Prostate gland (tissue), 2 donors: ENCODE measurements around the gene LCN15. TPM values are rescaled to one million over a fixed set of nuclear protein-coding genes. Genes with fewer than 3 reads are reported as not detected.
"Not testable (repeated sequence)": the region's sequence is repeated elsewhere in the genome, so short reads cannot be mapped to it uniquely, and the experiment has no call there.

ENCODE experiments used
- DNase-seq: peaks from one replicate; pipeline ENCODE4 v3.0.0-alpha.2; 2019; ENCODE audit warnings: low spot score
- H3K27ac ChIP-seq, 2 donors: fragments of 200-600 bp; sonication (generic); 2 replicates each; pipeline ENCODE4 v1.5.1; 2017 to 2019
- H3K27me3 ChIP-seq: fragments of 200-600 bp; sonication (generic); replicated peaks from 2 replicates; pipeline ENCODE4 v1.5.1; 2019; ENCODE audit not compliant: insufficient read depth
- H3K36me3 ChIP-seq, 2 donors: fragments of 200-600 bp; sonication (generic); 1 replicate in 1 of 2; 2 replicates in 1 of 2; pipeline versions ENCODE4 v1.5.1 to v1.8.1; 2017 to 2019
- H3K4me1 ChIP-seq: fragments of 200-600 bp; sonication (generic); replicated peaks from 2 replicates; pipeline ENCODE4 v1.5.1; 2019
- H3K4me3 ChIP-seq, 2 donors: fragments of 200-600 bp; sonication (generic); 2 replicates each; pipeline ENCODE4 v1.5.1; 2017 to 2019
- H3K9me3 ChIP-seq: fragments of 200-600 bp; sonication (generic); 2 replicates; pipeline ENCODE4 v1.5.1; 2017
- CTCF ChIP-seq, 4 experiments: fragments of 200-600 bp in 2 of 4; fragments of 450-650 bp in 2 of 4; sonication (generic) in 2 of 4; IDR thresholded peaks; 1 replicate in 3 of 4; 2 replicates in 1 of 4; pipeline ENCODE4 v1.5.1; 2016 to 2019; ENCODE audit warnings: antibody characterized with exemption in 4 of 4, mild to moderate bottlenecking in 2 of 4, moderate library complexity in 2 of 4
- POLR2A ChIP-seq: fragments of 450-650 bp; IDR thresholded peaks from one replicate; pipeline ENCODE4 v1.6.1; 2016; ENCODE audit warnings: antibody characterized with exemption, mild to moderate bottlenecking
- POLR2AphosphoS5 ChIP-seq: sonication (generic); formaldehyde crosslinking; IDR thresholded peaks from one replicate; pipeline ENCODE4 v1.6.1; 2017; ENCODE audit warnings: antibody characterized with exemption
- WGBS: methylation state at CpG from one replicate; pipeline ENCODE4 v1.1.5; 2018; 5-methylcytosine and 5-hydroxymethylcytosine counted together
- intact Hi-C: fragments of 100-400 bp; cut with DNase I; formaldehyde crosslinking; loops from one replicate; pipeline ENCODE4 v1.14.2; 2022
- microRNA-seq: library from miRNA; unstranded; fragments of <30 nt; microRNA quantifications from one replicate; pipeline ENCODE4, GENCODE V29; 2016
- small RNA-seq, 2 donors: library from RNA; depleted of rRNA; stranded (forward); fragments of <200 nt; gene quantifications; one replicate each; pipeline ENCODE3, GENCODE V24; 2016
- total RNA-seq, 2 donors: library from RNA; depleted of rRNA; stranded (reverse); fragments of >200 nt; gene quantifications; one replicate each; pipeline ENCODE4 v1.1.0, GENCODE V29; 2016

Gene LCN15
- total RNA-seq, 2 donors from 2014 or later, result 0.40 TPM; not detected in 1

DNA sequence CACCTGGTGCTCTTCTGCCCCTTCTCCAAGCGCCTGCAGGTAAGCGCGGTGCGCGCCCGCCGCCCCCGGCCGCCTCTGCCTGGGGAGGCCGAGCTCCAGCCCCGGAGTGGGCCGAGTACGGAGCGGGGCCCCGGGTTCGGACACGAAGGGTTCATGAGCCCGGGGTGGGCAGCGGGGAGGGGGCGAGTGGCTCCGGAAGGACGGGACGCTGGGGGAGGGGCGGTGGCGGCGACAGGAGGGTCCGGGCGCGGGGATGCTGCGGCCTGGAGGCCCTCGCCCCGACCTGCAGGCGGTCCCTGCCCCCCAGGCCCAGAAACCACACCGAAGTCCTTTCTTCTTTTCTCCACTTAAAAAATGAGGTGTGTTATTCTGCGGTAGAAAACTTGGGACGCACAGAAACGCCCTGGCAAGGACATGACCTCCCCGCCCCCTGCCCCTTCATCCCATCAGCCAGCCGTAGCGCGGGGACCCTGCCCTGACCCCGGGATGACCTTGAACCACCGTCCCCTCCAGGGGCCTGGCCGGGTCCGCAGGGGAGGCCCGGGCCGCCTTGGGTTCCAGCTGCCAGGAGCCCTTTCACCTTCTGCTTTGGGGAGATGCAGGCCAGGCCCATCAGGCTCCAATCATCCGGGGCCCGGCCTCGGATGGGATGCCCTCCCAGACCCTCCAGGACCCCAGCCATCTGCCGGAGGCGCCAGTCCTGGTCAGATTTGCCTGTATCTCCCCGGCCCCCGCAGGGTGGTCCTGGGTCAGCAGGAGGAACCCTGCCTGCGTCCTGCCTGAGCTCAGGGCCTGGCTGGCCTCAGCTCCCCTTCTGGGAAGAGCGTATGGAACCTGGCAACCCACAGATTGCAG lies 51.4 kb downstream of the LCN15 start:
- TF ChIP-seq CTCF (IDR thresholded peaks at IDR 0.05) (no peak), POLR2A (no peak), POLR2AphosphoS5 (no peak)
- WGBS, result 11% methylated on average over 40 of the region's 56 CpGs
- intact Hi-C loops, result no loop called here
- DNase-seq, result no peak
- Histone ChIP-seq H3K4me3 (peak overlapping the region; percentile 38 to 57), H3K9me3 (no peaks in the 10 kb centered on the region), H3K4me1 (peaks cover 6% of the 10 kb centered on the region), H3K27ac (peak overlapping the region; percentile 45 to 51), H3K27me3 (no peaks in the 10 kb centered on the region), H3K36me3 (no peaks in the 10 kb centered on the region)

DNA sequence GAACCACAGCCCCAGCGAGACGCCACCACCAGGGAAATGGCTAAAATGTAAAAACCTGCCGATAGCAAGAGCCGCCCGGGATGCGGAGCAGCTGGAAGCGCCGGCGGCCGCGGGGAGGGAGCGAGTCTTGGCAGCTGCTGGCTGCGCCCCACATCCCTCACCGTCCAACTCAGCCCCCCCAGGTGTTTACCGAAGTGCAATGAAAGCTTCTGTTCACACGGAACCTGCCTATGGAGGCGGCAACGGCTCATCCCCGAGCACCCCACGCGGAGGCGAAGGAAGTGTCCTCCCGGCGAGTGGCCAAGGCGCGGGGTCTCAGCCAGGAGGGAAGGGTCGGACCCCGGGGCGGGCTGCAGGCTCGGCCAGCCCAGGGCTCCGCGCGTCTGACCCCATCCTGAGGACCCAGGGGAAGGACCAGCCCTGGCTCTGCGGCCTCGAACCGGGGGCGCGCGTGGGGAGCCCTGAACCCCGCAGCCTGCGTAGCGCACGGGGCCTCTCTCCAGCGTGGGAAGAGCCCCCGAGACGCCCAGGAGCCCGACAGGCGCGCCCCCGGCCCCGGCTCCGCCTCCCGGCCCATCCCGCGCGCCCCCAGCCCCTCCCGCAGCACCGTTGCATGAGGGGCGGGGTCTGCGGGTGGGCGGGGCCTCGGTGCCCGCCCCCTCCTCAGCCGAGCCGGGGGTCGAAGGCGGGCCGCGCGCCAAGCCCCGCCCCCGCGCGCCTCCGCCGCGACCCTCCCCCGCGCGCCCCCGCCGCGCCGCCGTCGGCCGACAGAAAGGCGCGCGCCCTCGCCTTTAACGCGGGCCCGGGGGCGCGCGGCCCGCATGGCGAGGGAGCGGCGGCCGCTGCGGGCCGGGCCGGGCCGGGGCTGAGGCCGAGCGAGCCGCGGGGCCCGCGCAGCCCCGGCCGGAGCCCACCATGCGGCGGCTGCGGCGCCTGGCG lies 52.3 kb downstream of the LCN15 start, which contains the start of gene DIPK1B:
TSS of gene DIPK1B (plus strand) at position 822 of the 939 bp plus-strand sequence. CDS start at position 916, 94 bp downstream.
- H3K4me3 ChIP-seq, result peak within 1 kb of the TSS; percentile 38 to 57
- no peaks in the 10 kb centered on the region for H3K9me3 ChIP-seq
- WGBS, result under 1% methylated on average over 71 of the region's 119 CpGs
- TF ChIP-seq POLR2AphosphoS5 (no peak), CTCF (IDR thresholded peaks at IDR 0.05) (no peak), POLR2A (no peak)
- intact Hi-C loops, result no loop called here
- DNase-seq, result no peak
- H3K27ac ChIP-seq, result peak within 1 kb of the TSS; percentile 45 to 51
- H3K36me3 ChIP-seq, result no peaks in the 10 kb centered on the region
- H3K27me3 ChIP-seq, result no peaks in the 10 kb centered on the region
- peaks cover 6% of the 10 kb centered on the region for H3K4me1 ChIP-seq

- H3K36me3 ChIP-seq, H3K27me3 ChIP-seq, DNase-seq, H3K4me3 ChIP-seq, H3K27ac ChIP-seq, H3K4me1 ChIP-seq, intact Hi-C loops, H3K9me3 ChIP-seq: not testable (repeated sequence)
- peak; percentile 55 for TF ChIP-seq POLR2AphosphoS5
- WGBS, result 24% methylated on average over 4 of the region's 4 CpGs
Measured at GRCh38 chr9:136711219-136711648, 53.1 kb downstream of the LCN15 start.

GRCh38 chr9:136710543-136710942 lies 53.8 kb downstream of the LCN15 start:
- intact Hi-C loops, result no loop called here
- Histone ChIP-seq H3K4me1 (peaks cover 6% of the 10 kb centered on the region), H3K27ac (no peak overlapping the region), H3K27me3 (no peaks in the 10 kb centered on the region), H3K36me3 (no peaks in the 10 kb centered on the region), H3K4me3 (no peak overlapping the region), H3K9me3 (no peaks in the 10 kb centered on the region)
- DNase-seq, result no peak
- WGBS, result 88% methylated on average over 7 of the region's 7 CpGs
- TF ChIP-seq CTCF (IDR thresholded peaks at IDR 0.05), result no peak
- TF ChIP-seq POLR2AphosphoS5, result no peak
- TF ChIP-seq POLR2A, result no peak

Small RNA genes within 50 kb of the gene (microRNA-seq; reads per million reads assigned to microRNA genes)
- gene MIR6722, result not detected

Small RNA genes within 50 kb of the gene (small RNA-seq; reads per million reads assigned to genes)
- gene AL355987.2, result 0 reads per million in 2 donors
- 0 reads per million in 2 donors for gene ATP6V1G1P3
- 0 reads per million in 2 donors for gene MIR6722

Other genes starting within 250 kb of the LCN15 start
- gene NOTCH1, start 218.5 kb downstream of the LCN15 start, total RNA-seq, result 10 to 100 TPM; 38.0 to 63.3 TPM
- gene EGFL7, start 101.6 kb downstream of the LCN15 start, total RNA-seq, result 100 to 1,000 TPM in 1 of 2 donors, 10 to 100 TPM in 1; 49.3 to 118 TPM
- gene AGPAT2, start 77.1 kb downstream of the LCN15 start, total RNA-seq, result 10 to 100 TPM; 44.9 to 50.0 TPM
- 10 to 100 TPM; 18.9 to 27.8 TPM for gene DIPK1B, start 51.9 kb downstream of the LCN15 start, total RNA-seq
- 10 to 100 TPM in 1 of 2 donors, 1 to 10 TPM in 1; 3.9 to 14.8 TPM for gene LCN10, start 21.6 kb downstream of the LCN15 start, total RNA-seq
- gene LCN6, start 16.0 kb downstream of the LCN15 start, total RNA-seq, result 10 to 100 TPM in 1 of 2 donors, 1 to 10 TPM in 1; 7.8 to 16.2 TPM
- gene LCN8, start 6.3 kb downstream of the LCN15 start, total RNA-seq, result not detected
- 100 to 1,000 TPM; 181 to 335 TPM for gene TMEM141, start 26.8 kb upstream of the LCN15 start, total RNA-seq
- 10 to 100 TPM in 1 of 2 donors, 1 to 10 TPM in 1; 9.5 to 45.0 TPM for gene CCDC183, start 31.8 kb upstream of the LCN15 start, total RNA-seq
- gene RABL6, start 43.4 kb upstream of the LCN15 start, total RNA-seq, result 100 to 1,000 TPM in 1 of 2 donors, 10 to 100 TPM in 1; 76.6 to 124 TPM
- gene AJM1, start 78.0 kb upstream of the LCN15 start, total RNA-seq, result 10 to 100 TPM in 1 of 2 donors, 1 to 10 TPM in 1; 3.6 to 10.1 TPM
- 100 to 1,000 TPM; 139 to 212 TPM for gene PHPT1, start 84.9 kb upstream of the LCN15 start, total RNA-seq
- gene MAMDC4, start 87.8 kb upstream of the LCN15 start, total RNA-seq, result 10 to 100 TPM in 1 of 2 donors, 1 to 10 TPM in 1; 5.2 to 17.7 TPM
- gene EDF1, start 101.8 kb upstream of the LCN15 start, total RNA-seq, result 100 to 1,000 TPM; 399 to 528 TPM
- 10 to 100 TPM; 23.6 to 24.2 TPM for gene TRAF2, start 122.0 kb upstream of the LCN15 start, total RNA-seq
- gene FBXW5, start 180.2 kb upstream of the LCN15 start, total RNA-seq, result 100 to 1,000 TPM; 199 to 304 TPM
- gene C8G, start 180.7 kb upstream of the LCN15 start, total RNA-seq, result not detected
- gene LCN12, start 187.8 kb upstream of the LCN15 start, total RNA-seq, result 10 to 100 TPM in 1 of 2 donors, 1 to 10 TPM in 1; 4.1 to 13.7 TPM
- gene PTGDS, start 213.0 kb upstream of the LCN15 start, total RNA-seq, result 1,000 to 10,000 TPM in 1 of 2 donors, 10 to 100 TPM in 1; 59.4 to 5,242 TPM
- gene LCNL1, start 218.5 kb upstream of the LCN15 start, total RNA-seq, result 10 to 100 TPM in 1 of 2 donors, under 1 TPM in 1; 0.41 to 22.5 TPM
- 10 to 100 TPM; 61.6 to 71.8 TPM for gene PAXX, start 227.9 kb upstream of the LCN15 start, total RNA-seq
- 1 to 10 TPM; 4.2 to 6.7 TPM for gene CLIC3, start 232.1 kb upstream of the LCN15 start, total RNA-seq